Caco-2 (cell line): Measurements from ENCODE around the gene TEC. TPM values are rescaled to one million over a fixed set of nuclear protein-coding genes. Genes with fewer than 3 reads are reported as not detected.

Experiments used
- BruUV-seq: library from RNA; stranded (reverse); fragments of 400-500 nt; replicated peaks from 2 replicates; lab custom pipeline; 2021; lab: Mats Ljungman, UMichigan
- CTCF ChIA-PET: fragments of 300-600 bp; sonication (Branson Sonifier 250); formaldehyde crosslinking; loops from one replicate; lab custom pipeline; 2022; ENCODE audit warnings: antibody characterized with exemption; lab: Charles Lee
- POLR2A ChIA-PET: fragments of 300-600 bp; sonication (Branson Sonifier 250); formaldehyde crosslinking; loops from one replicate; lab custom pipeline; 2022; ENCODE audit warnings: antibody characterized with exemption; lab: Charles Lee
- DNase-seq, 2 experiments: peaks; one replicate each; pipeline versions ENCODE4 v3.0.0 to v3.0.0-alpha.2; 2020 to 2022
- H3K27me3 ChIP-seq: replicated peaks from 2 replicates; pipeline ENCODE4 v1.6.0; 2011; ENCODE audit warnings: low read length; ENCODE audit not compliant: control insufficient read depth, insufficient read depth
- H3K36me3 ChIP-seq: 2 replicates; pipeline ENCODE4 v1.5.1; 2011; ENCODE audit warnings: low read length; ENCODE audit not compliant: control insufficient read depth, insufficient read depth
- H3K4me1 ChIP-seq: fragments of 250-450 bp; sonication (Bioruptor Pico); 2 replicates; pipeline ENCODE4 v1.5.1; 2020; ENCODE audit warnings: mild to moderate bottlenecking
- H3K4me3 ChIP-seq: 2 replicates; pipeline ENCODE4 v1.5.1; 2011; ENCODE audit warnings: low read depth, mild to moderate bottlenecking, control low read depth, low read length
- H3K9me3 ChIP-seq: fragments of 250-450 bp; sonication (Bioruptor Pico); 2 replicates; pipeline ENCODE4 v1.5.1; 2020; ENCODE audit warnings: mild to moderate bottlenecking, moderate library complexity
- H3K27ac Mint-ChIP-seq: one replicate; pipeline ENCODE4 v1.8.0; 2022; ENCODE audit warnings: mixed read lengths; ENCODE audit not compliant: unreplicated experiment
- H3K27me3 Mint-ChIP-seq: one replicate; pipeline ENCODE4 v1.8.0; 2022; ENCODE audit warnings: mixed read lengths; ENCODE audit not compliant: insufficient read depth, unreplicated experiment
- H3K36me3 Mint-ChIP-seq: one replicate; pipeline ENCODE4 v1.8.0; 2022; ENCODE audit warnings: mild to moderate bottlenecking, mixed read lengths; ENCODE audit not compliant: insufficient read depth, unreplicated experiment
- H3K4me1 Mint-ChIP-seq: one replicate; pipeline ENCODE4 v1.8.0; 2022; ENCODE audit warnings: low read depth, mixed read lengths; ENCODE audit not compliant: unreplicated experiment
- H3K4me3 Mint-ChIP-seq: one replicate; pipeline ENCODE4 v1.8.0; 2022; ENCODE audit warnings: mild to moderate bottlenecking, moderate library complexity, mixed read lengths; ENCODE audit not compliant: unreplicated experiment
- H3K9me3 Mint-ChIP-seq: one replicate; pipeline ENCODE4 v1.8.0; 2022; ENCODE audit warnings: mixed read lengths; ENCODE audit not compliant: unreplicated experiment
- intact Hi-C: fragments of 100-400 bp; cut with micrococcal nuclease; formaldehyde crosslinking; loops from one replicate; pipeline ENCODE4 v1.10.0; 2022; ENCODE audit not compliant: unreplicated experiment
- total RNA-seq: library from RNA; stranded (reverse); gene quantifications from 2 replicates; pipeline ENCODE4 v1.2.3, GENCODE V29; 2022
- TF ChIP-seq, protein P1 (sequence below), 2 experiments: fragments of 200-600 bp in 1 of 2; IDR thresholded peaks; 1 replicate in 1 of 2; 2 replicates in 1 of 2; pipeline versions ENCODE4 v1.5.1 to v1.8.0; 2011 to 2022; ENCODE audit warnings: antibody characterized with exemption in 1 of 2, control low read depth in 1 of 2, inconsistent platforms in 1 of 2, low read depth in 1 of 2, low read length in 1 of 2, mild to moderate bottlenecking in 1 of 2, moderate library complexity in 1 of 2; ENCODE audit not compliant: insufficient read depth in 1 of 2, severe bottlenecking in 1 of 2, unreplicated experiment in 1 of 2

TEC gene
- total RNA-seq, 1 experiment from 2014 or later: 2.0 TPM

DNA sequence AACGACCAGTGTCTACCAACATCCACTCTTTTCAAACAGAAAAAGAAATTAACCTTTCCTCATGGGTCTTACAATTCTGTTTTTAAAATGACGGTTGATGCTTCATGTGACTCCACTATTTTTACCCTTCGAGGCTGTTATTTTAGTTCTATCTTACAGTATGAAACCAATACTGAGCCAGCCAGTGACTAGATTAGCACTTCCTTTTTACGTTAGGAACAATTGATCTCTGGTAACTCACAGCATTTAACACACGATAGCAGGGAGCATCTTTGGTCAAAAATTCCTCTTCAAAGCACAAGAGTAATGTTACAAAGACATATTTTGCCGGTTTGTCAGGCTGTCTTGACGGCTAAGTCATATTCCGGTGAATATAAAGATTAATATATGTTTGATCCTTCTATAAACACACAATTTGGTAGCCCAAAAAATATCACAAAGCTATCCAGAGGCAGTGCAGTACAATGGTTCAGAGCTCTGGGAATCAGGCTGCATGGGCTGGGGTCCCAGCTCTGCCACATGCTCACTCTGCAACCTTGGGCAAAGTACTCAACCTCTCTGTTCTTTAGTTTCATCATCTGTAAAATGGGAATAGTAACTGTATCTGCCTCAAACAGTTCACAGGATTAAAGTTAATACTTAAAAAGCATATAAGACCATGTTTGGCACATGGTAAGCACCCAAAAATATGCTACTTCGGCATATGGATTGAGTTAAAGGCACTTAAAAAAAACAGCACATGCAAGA lies 72.7 kb downstream of the TEC start:
- ChIA-PET POLR2A (no interaction called here), CTCF (no interaction called here)
- intact Hi-C loops: no loop called here
- Histone ChIP-seq H3K36me3 (no peaks in the 10 kb centered on the region), H3K4me1 (no peaks in the 10 kb centered on the region), H3K4me3 (no peak overlapping the region), H3K27me3 (no peaks in the 10 kb centered on the region), H3K9me3 (no peaks in the 10 kb centered on the region)
- H3K27me3 Mint-ChIP-seq: no peaks in the 10 kb centered on the region
- TF ChIP-seq, protein P1, sequence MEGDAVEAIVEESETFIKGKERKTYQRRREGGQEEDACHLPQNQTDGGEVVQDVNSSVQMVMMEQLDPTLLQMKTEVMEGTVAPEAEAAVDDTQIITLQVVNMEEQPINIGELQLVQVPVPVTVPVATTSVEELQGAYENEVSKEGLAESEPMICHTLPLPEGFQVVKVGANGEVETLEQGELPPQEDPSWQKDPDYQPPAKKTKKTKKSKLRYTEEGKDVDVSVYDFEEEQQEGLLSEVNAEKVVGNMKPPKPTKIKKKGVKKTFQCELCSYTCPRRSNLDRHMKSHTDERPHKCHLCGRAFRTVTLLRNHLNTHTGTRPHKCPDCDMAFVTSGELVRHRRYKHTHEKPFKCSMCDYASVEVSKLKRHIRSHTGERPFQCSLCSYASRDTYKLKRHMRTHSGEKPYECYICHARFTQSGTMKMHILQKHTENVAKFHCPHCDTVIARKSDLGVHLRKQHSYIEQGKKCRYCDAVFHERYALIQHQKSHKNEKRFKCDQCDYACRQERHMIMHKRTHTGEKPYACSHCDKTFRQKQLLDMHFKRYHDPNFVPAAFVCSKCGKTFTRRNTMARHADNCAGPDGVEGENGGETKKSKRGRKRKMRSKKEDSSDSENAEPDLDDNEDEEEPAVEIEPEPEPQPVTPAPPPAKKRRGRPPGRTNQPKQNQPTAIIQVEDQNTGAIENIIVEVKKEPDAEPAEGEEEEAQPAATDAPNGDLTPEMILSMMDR (IDR thresholded peaks at IDR 0.05; ENCODE audit: insufficient read depth in 1 of 2, low read depth in 1 of 2, low read length in 1 of 2, severe bottlenecking in 1 of 2, unreplicated experiment in 1 of 2): no peak
- peaks cover 6% of the 10 kb centered on the region for H3K4me1 Mint-ChIP-seq
- no peaks in the 10 kb centered on the region for H3K9me3 Mint-ChIP-seq
- DNase-seq: no peak
- no peaks in the 10 kb centered on the region for H3K36me3 Mint-ChIP-seq
- H3K27ac Mint-ChIP-seq: no peak overlapping the region
- BruUV-seq: no TSS peak
- H3K4me3 Mint-ChIP-seq: no peak overlapping the region

GRCh38 chr4:48195853-48196252 lies 73.8 kb downstream of the TEC start:
- intact Hi-C loops: no loop called here
- CTCF ChIA-PET: no interaction called here

GRCh38 chr4:48195374-48195773 lies 74.3 kb downstream of the TEC start:
- BruUV-seq: no TSS peak
- no peak for DNase-seq

More at GRCh38 chr4:48195853-48196252, 73.8 kb downstream of the TEC start:
- BruUV-seq: no TSS peak
- POLR2A ChIA-PET: no interaction called here
- Mint-ChIP-seq H3K9me3 (no peaks in the 10 kb centered on the region), H3K27me3 (no peaks in the 10 kb centered on the region), H3K4me3 (no peak overlapping the region), H3K36me3 (no peaks in the 10 kb centered on the region), H3K27ac (no peak overlapping the region), H3K4me1 (no peaks in the 10 kb centered on the region)
- no peaks in the 10 kb centered on the region for H3K4me1 ChIP-seq
- no peaks in the 10 kb centered on the region for H3K27me3 ChIP-seq
- TF ChIP-seq, protein P1 (IDR thresholded peaks at IDR 0.05; ENCODE audit: insufficient read depth in 1 of 2, low read depth in 1 of 2, low read length in 1 of 2, severe bottlenecking in 1 of 2, unreplicated experiment in 1 of 2): no peak
- DNase-seq: no peak
- no peak overlapping the region for H3K4me3 ChIP-seq
- no peaks in the 10 kb centered on the region for H3K36me3 ChIP-seq
- no peaks in the 10 kb centered on the region for H3K9me3 ChIP-seq

More at GRCh38 chr4:48195374-48195773, 74.3 kb downstream of the TEC start:
- Mint-ChIP-seq H3K27me3 (no peaks in the 10 kb centered on the region), H3K9me3 (no peaks in the 10 kb centered on the region), H3K4me1 (no peaks in the 10 kb centered on the region), H3K36me3 (no peaks in the 10 kb centered on the region), H3K4me3 (no peak overlapping the region), H3K27ac (no peak overlapping the region)
- Histone ChIP-seq H3K36me3 (no peaks in the 10 kb centered on the region), H3K27me3 (no peaks in the 10 kb centered on the region), H3K9me3 (no peaks in the 10 kb centered on the region), H3K4me3 (no peak overlapping the region), H3K4me1 (no peaks in the 10 kb centered on the region)
- TF ChIP-seq, protein P1 (IDR thresholded peaks at IDR 0.05; ENCODE audit: insufficient read depth in 1 of 2, low read depth in 1 of 2, low read length in 1 of 2, severe bottlenecking in 1 of 2, unreplicated experiment in 1 of 2): no peak
- intact Hi-C loops: no loop called here
- POLR2A ChIA-PET: no interaction called here
- CTCF ChIA-PET: no interaction called here
